Body of pancreas (tissue), 2 donors: ENCODE measurements around the gene SPEF2. TPM values are rescaled to one million over a fixed set of nuclear protein-coding genes. Genes with fewer than 3 reads are reported as not detected.

ENCODE experiments used
- small RNA-seq: library from RNA; depleted of rRNA; stranded (forward); fragments of <200 nt; gene quantifications from one replicate; pipeline ENCODE3, GENCODE V24; 2016
- total RNA-seq, 2 donors: library from RNA; depleted of rRNA; stranded (reverse); fragments of >200 nt; gene quantifications; one replicate each; pipeline ENCODE4 v1.1.0, GENCODE V29; 2016

SPEF2 gene
- total RNA-seq, 2 donors from 2014 or later = 6.3 to 11.4 TPM

Small RNA genes within 50 kb of the gene (small RNA-seq; reads per million reads assigned to genes)
- not detected for gene RNU7-130P

Other genes starting within 250 kb of the SPEF2 start
- gene IL7R, start 239.0 kb downstream of the SPEF2 start, total RNA-seq = 10 to 100 TPM; 13.5 to 27.0 TPM